IPS-18a (cell line): ENCODE results near the gene BCL7C.

Experiments
- H3K27ac ChIP-seq: one replicate; pipeline ENCODE4 v1.5.1; 2013; ENCODE audit warnings: low read length
- H3K27me3 ChIP-seq: one replicate; pipeline ENCODE4 v1.6.1; 2013; ENCODE audit warnings: mild to moderate bottlenecking, low read length; ENCODE audit not compliant: control insufficient read depth, insufficient read depth
- H3K36me3 ChIP-seq: one replicate; pipeline ENCODE4 v1.6.1; 2013; ENCODE audit warnings: low read depth, low read length; ENCODE audit not compliant: control insufficient read depth
- H3K4me1 ChIP-seq: one replicate; pipeline ENCODE4 v1.6.1; 2013; ENCODE audit warnings: low read depth, low read length; ENCODE audit not compliant: control insufficient read depth
- H3K4me3 ChIP-seq: one replicate; pipeline ENCODE4 v1.5.1; 2013; ENCODE audit warnings: low read length
- H3K9ac ChIP-seq: one replicate; pipeline ENCODE4 v1.6.1; 2013; ENCODE audit warnings: mild to moderate bottlenecking, low read length, moderate library complexity
- H3K9me3 ChIP-seq: one replicate; pipeline ENCODE4 v1.6.1; 2013; ENCODE audit warnings: low read depth, low read length; ENCODE audit not compliant: control insufficient read depth

The BCL7C gene

DNA sequence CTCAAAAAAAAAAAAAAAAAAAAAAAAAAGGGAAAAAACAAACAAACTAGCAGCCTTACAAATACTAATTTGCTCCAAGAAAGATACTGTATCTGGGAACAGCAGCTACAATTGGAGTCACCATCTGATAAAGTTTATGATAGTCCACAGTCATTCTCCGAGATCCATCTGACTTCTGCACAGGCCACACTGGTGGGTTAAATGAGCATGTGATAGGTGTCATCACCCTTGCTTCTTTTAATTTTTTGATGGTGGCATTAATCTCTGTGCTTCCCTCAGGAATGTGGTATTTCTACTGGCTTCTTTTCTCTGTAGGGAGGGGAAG lies 49.6 kb downstream of the BCL7C start:
- H3K4me1 ChIP-seq: no peaks in the 10 kb centered on the region
- H3K9me3 ChIP-seq: no peaks in the 10 kb centered on the region
- no peak overlapping the region for H3K27ac ChIP-seq
- H3K9ac ChIP-seq: no peak overlapping the region
- no peak overlapping the region for H3K4me3 ChIP-seq
- H3K36me3 ChIP-seq: no peaks in the 10 kb centered on the region
- no peaks in the 10 kb centered on the region for H3K27me3 ChIP-seq

DNA sequence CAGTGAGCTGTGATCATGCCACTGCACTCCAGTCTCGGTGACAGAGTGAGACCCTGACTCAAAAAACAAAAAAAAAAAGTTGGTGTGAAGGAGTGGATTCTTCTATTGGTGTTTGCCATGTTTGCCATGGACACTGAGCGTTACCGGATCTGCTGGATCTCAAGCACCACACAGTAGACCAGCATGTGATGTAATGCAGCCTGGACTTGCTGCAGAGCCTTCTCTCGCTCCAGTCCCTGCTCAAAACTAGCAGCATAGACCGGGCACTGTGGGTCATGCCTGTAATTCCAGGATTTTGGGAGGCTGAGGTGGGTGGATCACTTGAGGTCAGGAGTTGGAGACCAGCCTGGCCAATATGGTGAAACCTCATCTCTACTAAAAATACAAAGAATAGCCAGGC lies 50.4 kb downstream of the BCL7C start:
- Histone ChIP-seq H3K4me1 (no peaks in the 10 kb centered on the region), H3K27ac (no peak overlapping the region), H3K9ac (no peak overlapping the region), H3K27me3 (peaks cover 4% of the 10 kb centered on the region), H3K9me3 (no peaks in the 10 kb centered on the region), H3K36me3 (no peaks in the 10 kb centered on the region), H3K4me3 (no peak overlapping the region)

DNA sequence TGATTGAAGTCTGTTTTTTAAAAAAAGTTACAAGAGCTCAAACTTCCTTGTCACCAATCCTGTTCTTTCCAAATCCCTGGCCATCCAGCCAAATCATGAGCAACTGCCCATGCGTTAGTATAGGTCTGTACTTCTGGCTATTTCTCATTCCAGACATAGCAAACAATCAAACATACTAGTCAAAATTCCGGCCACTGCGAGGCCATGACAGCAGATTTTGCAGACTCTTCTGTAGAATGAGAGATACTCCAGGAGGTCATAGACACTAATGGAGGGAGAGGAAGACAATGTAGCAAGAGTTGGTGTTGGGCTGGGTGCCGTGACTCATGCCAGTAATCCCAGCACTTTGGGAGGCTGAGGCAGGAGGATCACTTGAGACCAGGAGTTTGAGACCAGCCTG lies 50.9 kb downstream of the BCL7C start:
- Histone ChIP-seq H3K4me1 (no peaks in the 10 kb centered on the region), H3K27ac (no peak overlapping the region), H3K27me3 (peaks cover 4% of the 10 kb centered on the region), H3K4me3 (no peak overlapping the region), H3K9me3 (no peaks in the 10 kb centered on the region), H3K36me3 (no peaks in the 10 kb centered on the region), H3K9ac (no peak overlapping the region)

DNA sequence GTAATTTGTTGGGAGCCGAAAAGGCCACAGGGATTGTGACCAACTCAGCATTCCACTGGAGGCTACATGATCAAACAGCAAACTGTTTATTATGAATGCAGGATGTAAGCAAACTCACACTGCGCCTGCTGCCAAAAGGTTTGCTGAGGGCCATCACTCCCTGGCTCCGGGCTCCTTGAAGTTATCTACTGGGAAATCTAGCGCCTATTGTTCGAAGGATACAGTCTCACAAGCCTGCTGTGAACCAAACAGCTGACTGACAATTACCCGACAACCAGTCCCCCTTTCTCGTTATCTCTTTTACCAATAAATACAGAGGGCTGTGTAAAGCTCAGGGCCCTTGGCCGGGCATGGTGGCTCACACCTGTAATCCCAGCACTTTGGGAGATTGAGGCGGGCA lies 52.5 kb downstream of the BCL7C start:
- no peak overlapping the region for H3K9ac ChIP-seq
- H3K27ac ChIP-seq: no peak overlapping the region
- no peak overlapping the region for H3K4me3 ChIP-seq
- H3K9me3 ChIP-seq: no peaks in the 10 kb centered on the region
- no peaks in the 10 kb centered on the region for H3K36me3 ChIP-seq
- no peaks in the 10 kb centered on the region for H3K4me1 ChIP-seq
- peaks cover 4% of the 10 kb centered on the region for H3K27me3 ChIP-seq

DNA sequence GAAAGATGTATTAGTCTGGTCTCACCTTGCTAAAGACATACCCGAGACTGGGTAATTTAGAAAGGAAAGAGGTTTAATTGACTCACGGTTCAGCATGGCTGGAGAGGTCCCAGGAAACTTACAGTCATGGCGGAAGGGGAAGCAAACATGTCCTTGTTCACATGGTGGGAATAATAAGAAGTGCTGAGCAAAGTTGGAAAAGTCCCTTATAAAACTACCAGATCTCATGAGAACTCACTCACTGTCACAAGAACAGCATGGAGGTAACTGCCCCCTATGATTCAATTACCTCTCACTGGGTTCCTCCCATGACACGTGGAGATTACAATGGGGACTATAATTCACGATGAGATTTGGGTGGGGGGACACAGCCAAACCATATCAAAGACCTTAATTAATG lies 53.3 kb downstream of the BCL7C start:
- Histone ChIP-seq H3K4me3 (no peak overlapping the region), H3K27me3 (peaks cover 4% of the 10 kb centered on the region), H3K9ac (no peak overlapping the region), H3K27ac (no peak overlapping the region), H3K36me3 (no peaks in the 10 kb centered on the region), H3K4me1 (no peaks in the 10 kb centered on the region), H3K9me3 (no peaks in the 10 kb centered on the region)

DNA sequence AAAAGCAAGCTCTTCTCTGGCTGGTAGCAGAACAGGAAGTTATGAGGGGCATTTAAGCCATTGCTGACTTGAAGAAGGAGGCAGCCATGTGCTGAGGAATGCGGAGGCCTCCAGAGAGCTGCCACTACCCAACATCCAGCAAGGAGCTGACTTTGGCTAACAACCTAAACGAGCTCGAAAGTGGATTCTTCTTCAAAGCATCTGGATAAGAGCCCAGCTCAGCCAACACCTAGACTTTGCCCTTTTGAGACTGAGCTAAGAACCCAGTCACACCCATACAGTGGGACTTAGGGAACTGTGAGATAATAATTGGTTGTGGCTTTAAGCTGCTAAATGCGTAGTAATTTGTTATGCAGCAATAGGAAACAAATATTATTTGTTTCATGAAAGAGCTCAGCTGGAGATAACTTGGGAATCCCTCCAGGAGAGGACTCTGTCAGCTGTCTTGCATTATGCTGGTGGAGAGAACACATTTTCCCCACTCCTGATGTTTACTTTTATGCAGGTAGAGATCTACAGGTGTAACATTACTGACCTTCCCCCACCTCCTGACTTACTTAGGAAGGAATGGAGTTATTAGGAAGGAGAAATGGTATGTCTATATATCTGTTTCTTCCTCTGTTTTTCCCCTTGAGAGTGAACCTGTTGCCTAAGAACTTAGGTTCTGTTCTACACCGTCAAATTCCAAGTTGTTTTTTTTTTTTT lies 54.2 kb downstream of the BCL7C start:
- Histone ChIP-seq H3K9ac (no peak overlapping the region), H3K4me3 (no peak overlapping the region), H3K9me3 (no peaks in the 10 kb centered on the region), H3K36me3 (no peaks in the 10 kb centered on the region), H3K27ac (no peak overlapping the region), H3K4me1 (no peaks in the 10 kb centered on the region), H3K27me3 (peaks cover 4% of the 10 kb centered on the region)

DNA sequence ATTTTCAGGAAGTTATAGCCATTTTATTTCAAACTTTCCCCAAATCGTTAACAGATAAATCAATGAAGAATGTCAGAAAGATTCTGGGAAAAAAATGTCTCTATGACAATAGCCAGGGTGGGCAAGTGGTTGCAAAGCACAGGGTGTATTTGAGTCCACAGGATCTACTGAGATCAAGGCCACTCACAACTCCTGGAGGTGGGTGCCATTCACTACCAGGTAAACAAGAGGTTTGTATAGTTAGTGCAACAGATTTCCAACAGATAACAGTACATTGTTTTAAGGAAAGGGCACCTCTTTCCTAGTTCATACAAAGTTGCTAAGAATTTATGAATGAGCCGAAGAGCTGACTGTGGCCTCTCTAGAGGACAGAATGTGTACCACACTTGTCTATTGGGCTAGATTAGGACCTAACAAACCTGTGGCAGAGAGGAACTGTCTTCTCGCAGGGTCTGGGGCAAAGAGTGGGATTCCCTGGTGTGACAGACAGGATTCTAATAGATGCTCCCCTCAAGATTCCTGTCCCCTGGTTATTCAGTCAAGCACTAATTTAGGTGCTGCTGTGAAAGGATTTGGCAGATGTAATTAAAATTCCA lies 54.9 kb downstream of the BCL7C start:
- Histone ChIP-seq H3K4me1 (no peaks in the 10 kb centered on the region), H3K9ac (no peak overlapping the region), H3K9me3 (no peaks in the 10 kb centered on the region), H3K4me3 (no peak overlapping the region), H3K27me3 (peaks cover 4% of the 10 kb centered on the region), H3K36me3 (no peaks in the 10 kb centered on the region), H3K27ac (no peak overlapping the region)

DNA sequence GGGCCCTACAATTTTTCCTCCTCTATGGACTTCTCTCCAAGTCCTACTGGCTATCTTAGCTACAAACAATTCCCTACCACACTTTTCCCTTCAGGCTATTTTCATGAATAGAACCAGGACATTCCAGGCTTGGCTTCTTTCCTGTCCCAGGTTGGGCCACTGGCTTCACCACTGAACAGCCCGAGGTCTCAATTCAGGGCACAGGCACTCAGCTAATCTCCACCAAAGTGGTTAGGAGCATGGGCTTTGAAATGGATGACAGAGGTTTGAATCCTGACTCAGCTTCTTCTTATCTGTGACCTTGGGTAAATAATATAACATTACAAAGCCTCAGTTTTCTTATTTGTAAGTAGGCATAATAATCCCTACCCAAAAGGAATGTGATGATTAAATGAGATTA lies 56.0 kb downstream of the BCL7C start:
- no peaks in the 10 kb centered on the region for H3K9me3 ChIP-seq

More for the DNA sequence above, 56.0 kb downstream of the BCL7C start:
- no peak overlapping the region for H3K4me3 ChIP-seq
- no peaks in the 10 kb centered on the region for H3K36me3 ChIP-seq
- no peaks in the 10 kb centered on the region for H3K4me1 ChIP-seq
- no peak overlapping the region for H3K27ac ChIP-seq
- H3K9ac ChIP-seq: no peak overlapping the region
- peaks cover 4% of the 10 kb centered on the region for H3K27me3 ChIP-seq
